HG03196 (cell line): ENCODE data around the gene SLC2A4RG.
"Not testable (repeated sequence)": the region's sequence is repeated elsewhere in the genome, so short reads cannot be mapped to it uniquely, and the experiment has no call there.

Source experiments
- ATAC-seq: cut with Tn5 transposase; IDR thresholded peaks from one replicate; pipeline ENCODE4 v1.9.1; 2021; ENCODE audit not compliant: unreplicated experiment

SLC2A4RG gene

GRCh38 chr20:63775096-63775978, 35.8 kb downstream of the SLC2A4RG start:
- ATAC-seq, result no peak

GRCh38 chr20:63776875-63777274, 37.3 kb downstream of the SLC2A4RG start:
- ATAC-seq, result not testable (repeated sequence)

- no peak for ATAC-seq
Measured at GRCh38 chr20:63777614-63778013, 38.0 kb downstream of the SLC2A4RG start.

GRCh38 chr20:63778034-63778752, 38.6 kb downstream of the SLC2A4RG start:
- ATAC-seq, result no peak

- ATAC-seq, result no peak
Measured at GRCh38 chr20:63778857-63779256, 39.3 kb downstream of the SLC2A4RG start.

GRCh38 chr20:63781181-63781580, 41.6 kb downstream of the SLC2A4RG start:
- no peak for ATAC-seq

- no peak for ATAC-seq
Measured at GRCh38 chr20:63782051-63782471, 42.5 kb downstream of the SLC2A4RG start.

- ATAC-seq, result no peak
Measured at GRCh38 chr20:63782521-63782971, 43.0 kb downstream of the SLC2A4RG start.

GRCh38 chr20:63783970-63784369, 44.4 kb downstream of the SLC2A4RG start:
- no peak for ATAC-seq

- ATAC-seq, result no peak
Measured at GRCh38 chr20:63785691-63786131, 46.1 kb downstream of the SLC2A4RG start.

GRCh38 chr20:63787302-63787701, 47.7 kb downstream of the SLC2A4RG start:
- no peak for ATAC-seq

GRCh38 chr20:63787749-63788148, 48.2 kb downstream of the SLC2A4RG start:
- ATAC-seq, result no peak

GRCh38 chr20:63789836-63790571, 50.4 kb downstream of the SLC2A4RG start:
- ATAC-seq, result no peak

- no peak for ATAC-seq
Measured at GRCh38 chr20:63790572-63791168, 51.1 kb downstream of the SLC2A4RG start.

GRCh38 chr20:63791497-63792156, 52.1 kb downstream of the SLC2A4RG start:
- ATAC-seq, result no peak

GRCh38 chr20:63792866-63793265, 53.3 kb downstream of the SLC2A4RG start:
- ATAC-seq, result no peak
